GM23338 (cell line): ENCODE measurements around the gene PLA2G6.

ENCODE experiments used
- CREB1 ChIP-seq: fragments of 250-450 bp; sonication (Bioruptor Pico); IDR thresholded peaks from 2 replicates; pipeline ENCODE4 v1.5.0; 2020; ENCODE audit warnings: low read depth, mild to moderate bottlenecking, moderate library complexity
- EZH2 ChIP-seq: fragments of 200-600 bp; sonication (generic); IDR thresholded peaks from one replicate; pipeline ENCODE4 v1.8.0; 2017; ENCODE audit warnings: antibody characterized with exemption, mild to moderate bottlenecking, low read depth; ENCODE audit not compliant: unreplicated experiment
- EZH2phosphoT487 ChIP-seq: fragments of 200-600 bp; sonication (generic); IDR thresholded peaks from one replicate; pipeline ENCODE4 v1.8.1; 2018; ENCODE audit warnings: antibody characterized with exemption; ENCODE audit not compliant: unreplicated experiment
- JUNB ChIP-seq: IDR thresholded peaks from one replicate; pipeline ENCODE4 v1.6.1; 2016; ENCODE audit warnings: antibody characterized with exemption; ENCODE audit not compliant: unreplicated experiment
- NANOG ChIP-seq: IDR thresholded peaks from 2 replicates; pipeline ENCODE4 v1.6.1; 2016; ENCODE audit warnings: antibody characterized with exemption, borderline replicate concordance
- POLR2AphosphoS5 ChIP-seq: IDR thresholded peaks from 2 replicates; pipeline ENCODE4 v1.6.1; 2016; ENCODE audit warnings: antibody characterized with exemption, low read depth
- STAT1 ChIP-seq: IDR thresholded peaks from one replicate; pipeline ENCODE4 v1.6.1; 2016; ENCODE audit warnings: antibody characterized with exemption; ENCODE audit not compliant: unreplicated experiment
- ZNF114 ChIP-seq: fragments of 250-450 bp; sonication (Bioruptor Pico); IDR thresholded peaks from 2 replicates; pipeline ENCODE4 v1.5.0; 2020; ENCODE audit warnings: mild to moderate bottlenecking, moderate library complexity
- ZNF331 ChIP-seq: fragments of 250-450 bp; sonication (Bioruptor Pico); IDR thresholded peaks from 2 replicates; pipeline ENCODE4 v1.5.0; 2020; ENCODE audit warnings: low read depth, mild to moderate bottlenecking, moderate library complexity
- TF ChIP-seq, protein P1 (sequence below), 2 experiments: fragments of 200-600 bp in 1 of 2; sonication (generic) in 1 of 2; conservative IDR thresholded peaks; 2 replicates each; pipeline versions ENCODE4 v1.5.1 to v1.6.1; 2016 to 2017; ENCODE audit warnings: antibody characterized with exemption in 2 of 2, low read depth in 2 of 2, mild to moderate bottlenecking in 2 of 2, moderate library complexity in 1 of 2
- TF ChIP-seq, protein P2 (sequence below): IDR thresholded peaks from 2 replicates; pipeline ENCODE4 v1.6.1; 2016; ENCODE audit warnings: antibody characterized with exemption
- TF ChIP-seq, protein P3 (sequence below): IDR thresholded peaks from one replicate; pipeline ENCODE4 v1.6.1; 2018; ENCODE audit warnings: antibody characterized with exemption; ENCODE audit not compliant: unreplicated experiment
- TF ChIP-seq, protein P4 (sequence below): fragments of 250-450 bp; sonication (Bioruptor Pico); IDR thresholded peaks from 2 replicates; pipeline ENCODE4 v1.5.0; 2020; ENCODE audit warnings: mild to moderate bottlenecking, moderate library complexity

DNA sequence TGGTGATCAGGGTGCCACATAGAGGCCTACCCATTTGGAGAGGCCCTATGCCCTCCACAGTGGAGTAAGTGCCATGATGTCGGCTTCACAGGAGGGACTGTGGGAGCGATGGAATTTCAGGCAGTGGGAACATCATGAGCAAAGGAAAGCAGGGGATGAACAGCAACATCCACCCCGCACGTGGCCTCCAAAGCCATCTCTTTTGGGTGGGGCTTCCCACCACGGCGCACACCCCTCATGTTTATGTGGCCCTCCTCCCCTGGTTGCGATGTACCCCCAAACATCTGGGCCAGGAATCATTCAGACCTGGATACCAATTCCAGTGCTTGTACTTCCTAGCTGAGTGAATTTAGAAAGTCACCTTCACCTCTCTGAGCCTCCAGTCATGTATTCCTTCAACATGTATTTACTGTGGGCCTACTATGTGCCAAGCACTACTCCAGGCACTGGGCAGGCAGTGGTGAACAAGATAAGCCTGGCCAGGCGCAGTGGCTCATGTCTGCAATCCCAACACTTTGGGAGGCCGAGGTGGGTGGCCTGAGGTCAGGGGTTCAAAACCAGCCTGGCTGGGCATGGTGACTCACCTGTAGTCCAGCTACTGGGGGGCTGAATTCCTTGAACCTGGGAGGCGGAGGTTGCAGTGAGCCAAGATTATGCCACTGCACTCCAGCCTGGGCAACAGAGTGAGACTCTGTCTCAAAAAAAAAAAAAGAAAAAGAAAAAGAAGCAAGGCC is 18.4 kb upstream of the PLA2G6 start:
- TF ChIP-seq, protein P1, sequence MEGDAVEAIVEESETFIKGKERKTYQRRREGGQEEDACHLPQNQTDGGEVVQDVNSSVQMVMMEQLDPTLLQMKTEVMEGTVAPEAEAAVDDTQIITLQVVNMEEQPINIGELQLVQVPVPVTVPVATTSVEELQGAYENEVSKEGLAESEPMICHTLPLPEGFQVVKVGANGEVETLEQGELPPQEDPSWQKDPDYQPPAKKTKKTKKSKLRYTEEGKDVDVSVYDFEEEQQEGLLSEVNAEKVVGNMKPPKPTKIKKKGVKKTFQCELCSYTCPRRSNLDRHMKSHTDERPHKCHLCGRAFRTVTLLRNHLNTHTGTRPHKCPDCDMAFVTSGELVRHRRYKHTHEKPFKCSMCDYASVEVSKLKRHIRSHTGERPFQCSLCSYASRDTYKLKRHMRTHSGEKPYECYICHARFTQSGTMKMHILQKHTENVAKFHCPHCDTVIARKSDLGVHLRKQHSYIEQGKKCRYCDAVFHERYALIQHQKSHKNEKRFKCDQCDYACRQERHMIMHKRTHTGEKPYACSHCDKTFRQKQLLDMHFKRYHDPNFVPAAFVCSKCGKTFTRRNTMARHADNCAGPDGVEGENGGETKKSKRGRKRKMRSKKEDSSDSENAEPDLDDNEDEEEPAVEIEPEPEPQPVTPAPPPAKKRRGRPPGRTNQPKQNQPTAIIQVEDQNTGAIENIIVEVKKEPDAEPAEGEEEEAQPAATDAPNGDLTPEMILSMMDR (conservative IDR thresholded peaks at IDR 0.05; ENCODE audit: low read depth in 2 of 2), result no peak
- TF ChIP-seq EZH2, result no peak
- no peak for TF ChIP-seq EZH2phosphoT487
- TF ChIP-seq, protein P2, sequence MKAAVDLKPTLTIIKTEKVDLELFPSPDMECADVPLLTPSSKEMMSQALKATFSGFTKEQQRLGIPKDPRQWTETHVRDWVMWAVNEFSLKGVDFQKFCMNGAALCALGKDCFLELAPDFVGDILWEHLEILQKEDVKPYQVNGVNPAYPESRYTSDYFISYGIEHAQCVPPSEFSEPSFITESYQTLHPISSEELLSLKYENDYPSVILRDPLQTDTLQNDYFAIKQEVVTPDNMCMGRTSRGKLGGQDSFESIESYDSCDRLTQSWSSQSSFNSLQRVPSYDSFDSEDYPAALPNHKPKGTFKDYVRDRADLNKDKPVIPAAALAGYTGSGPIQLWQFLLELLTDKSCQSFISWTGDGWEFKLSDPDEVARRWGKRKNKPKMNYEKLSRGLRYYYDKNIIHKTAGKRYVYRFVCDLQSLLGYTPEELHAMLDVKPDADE, result no peak
- TF ChIP-seq, protein P3, sequence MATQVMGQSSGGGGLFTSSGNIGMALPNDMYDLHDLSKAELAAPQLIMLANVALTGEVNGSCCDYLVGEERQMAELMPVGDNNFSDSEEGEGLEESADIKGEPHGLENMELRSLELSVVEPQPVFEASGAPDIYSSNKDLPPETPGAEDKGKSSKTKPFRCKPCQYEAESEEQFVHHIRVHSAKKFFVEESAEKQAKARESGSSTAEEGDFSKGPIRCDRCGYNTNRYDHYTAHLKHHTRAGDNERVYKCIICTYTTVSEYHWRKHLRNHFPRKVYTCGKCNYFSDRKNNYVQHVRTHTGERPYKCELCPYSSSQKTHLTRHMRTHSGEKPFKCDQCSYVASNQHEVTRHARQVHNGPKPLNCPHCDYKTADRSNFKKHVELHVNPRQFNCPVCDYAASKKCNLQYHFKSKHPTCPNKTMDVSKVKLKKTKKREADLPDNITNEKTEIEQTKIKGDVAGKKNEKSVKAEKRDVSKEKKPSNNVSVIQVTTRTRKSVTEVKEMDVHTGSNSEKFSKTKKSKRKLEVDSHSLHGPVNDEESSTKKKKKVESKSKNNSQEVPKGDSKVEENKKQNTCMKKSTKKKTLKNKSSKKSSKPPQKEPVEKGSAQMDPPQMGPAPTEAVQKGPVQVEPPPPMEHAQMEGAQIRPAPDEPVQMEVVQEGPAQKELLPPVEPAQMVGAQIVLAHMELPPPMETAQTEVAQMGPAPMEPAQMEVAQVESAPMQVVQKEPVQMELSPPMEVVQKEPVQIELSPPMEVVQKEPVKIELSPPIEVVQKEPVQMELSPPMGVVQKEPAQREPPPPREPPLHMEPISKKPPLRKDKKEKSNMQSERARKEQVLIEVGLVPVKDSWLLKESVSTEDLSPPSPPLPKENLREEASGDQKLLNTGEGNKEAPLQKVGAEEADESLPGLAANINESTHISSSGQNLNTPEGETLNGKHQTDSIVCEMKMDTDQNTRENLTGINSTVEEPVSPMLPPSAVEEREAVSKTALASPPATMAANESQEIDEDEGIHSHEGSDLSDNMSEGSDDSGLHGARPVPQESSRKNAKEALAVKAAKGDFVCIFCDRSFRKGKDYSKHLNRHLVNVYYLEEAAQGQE, result no peak
- TF ChIP-seq POLR2AphosphoS5, result no peak
- TF ChIP-seq JUNB, result no peak
- no peak for TF ChIP-seq CREB1 (CRISPR knock-in tag)
- TF ChIP-seq ZNF114 (CRISPR knock-in tag), result no peak
- TF ChIP-seq, protein P4, sequence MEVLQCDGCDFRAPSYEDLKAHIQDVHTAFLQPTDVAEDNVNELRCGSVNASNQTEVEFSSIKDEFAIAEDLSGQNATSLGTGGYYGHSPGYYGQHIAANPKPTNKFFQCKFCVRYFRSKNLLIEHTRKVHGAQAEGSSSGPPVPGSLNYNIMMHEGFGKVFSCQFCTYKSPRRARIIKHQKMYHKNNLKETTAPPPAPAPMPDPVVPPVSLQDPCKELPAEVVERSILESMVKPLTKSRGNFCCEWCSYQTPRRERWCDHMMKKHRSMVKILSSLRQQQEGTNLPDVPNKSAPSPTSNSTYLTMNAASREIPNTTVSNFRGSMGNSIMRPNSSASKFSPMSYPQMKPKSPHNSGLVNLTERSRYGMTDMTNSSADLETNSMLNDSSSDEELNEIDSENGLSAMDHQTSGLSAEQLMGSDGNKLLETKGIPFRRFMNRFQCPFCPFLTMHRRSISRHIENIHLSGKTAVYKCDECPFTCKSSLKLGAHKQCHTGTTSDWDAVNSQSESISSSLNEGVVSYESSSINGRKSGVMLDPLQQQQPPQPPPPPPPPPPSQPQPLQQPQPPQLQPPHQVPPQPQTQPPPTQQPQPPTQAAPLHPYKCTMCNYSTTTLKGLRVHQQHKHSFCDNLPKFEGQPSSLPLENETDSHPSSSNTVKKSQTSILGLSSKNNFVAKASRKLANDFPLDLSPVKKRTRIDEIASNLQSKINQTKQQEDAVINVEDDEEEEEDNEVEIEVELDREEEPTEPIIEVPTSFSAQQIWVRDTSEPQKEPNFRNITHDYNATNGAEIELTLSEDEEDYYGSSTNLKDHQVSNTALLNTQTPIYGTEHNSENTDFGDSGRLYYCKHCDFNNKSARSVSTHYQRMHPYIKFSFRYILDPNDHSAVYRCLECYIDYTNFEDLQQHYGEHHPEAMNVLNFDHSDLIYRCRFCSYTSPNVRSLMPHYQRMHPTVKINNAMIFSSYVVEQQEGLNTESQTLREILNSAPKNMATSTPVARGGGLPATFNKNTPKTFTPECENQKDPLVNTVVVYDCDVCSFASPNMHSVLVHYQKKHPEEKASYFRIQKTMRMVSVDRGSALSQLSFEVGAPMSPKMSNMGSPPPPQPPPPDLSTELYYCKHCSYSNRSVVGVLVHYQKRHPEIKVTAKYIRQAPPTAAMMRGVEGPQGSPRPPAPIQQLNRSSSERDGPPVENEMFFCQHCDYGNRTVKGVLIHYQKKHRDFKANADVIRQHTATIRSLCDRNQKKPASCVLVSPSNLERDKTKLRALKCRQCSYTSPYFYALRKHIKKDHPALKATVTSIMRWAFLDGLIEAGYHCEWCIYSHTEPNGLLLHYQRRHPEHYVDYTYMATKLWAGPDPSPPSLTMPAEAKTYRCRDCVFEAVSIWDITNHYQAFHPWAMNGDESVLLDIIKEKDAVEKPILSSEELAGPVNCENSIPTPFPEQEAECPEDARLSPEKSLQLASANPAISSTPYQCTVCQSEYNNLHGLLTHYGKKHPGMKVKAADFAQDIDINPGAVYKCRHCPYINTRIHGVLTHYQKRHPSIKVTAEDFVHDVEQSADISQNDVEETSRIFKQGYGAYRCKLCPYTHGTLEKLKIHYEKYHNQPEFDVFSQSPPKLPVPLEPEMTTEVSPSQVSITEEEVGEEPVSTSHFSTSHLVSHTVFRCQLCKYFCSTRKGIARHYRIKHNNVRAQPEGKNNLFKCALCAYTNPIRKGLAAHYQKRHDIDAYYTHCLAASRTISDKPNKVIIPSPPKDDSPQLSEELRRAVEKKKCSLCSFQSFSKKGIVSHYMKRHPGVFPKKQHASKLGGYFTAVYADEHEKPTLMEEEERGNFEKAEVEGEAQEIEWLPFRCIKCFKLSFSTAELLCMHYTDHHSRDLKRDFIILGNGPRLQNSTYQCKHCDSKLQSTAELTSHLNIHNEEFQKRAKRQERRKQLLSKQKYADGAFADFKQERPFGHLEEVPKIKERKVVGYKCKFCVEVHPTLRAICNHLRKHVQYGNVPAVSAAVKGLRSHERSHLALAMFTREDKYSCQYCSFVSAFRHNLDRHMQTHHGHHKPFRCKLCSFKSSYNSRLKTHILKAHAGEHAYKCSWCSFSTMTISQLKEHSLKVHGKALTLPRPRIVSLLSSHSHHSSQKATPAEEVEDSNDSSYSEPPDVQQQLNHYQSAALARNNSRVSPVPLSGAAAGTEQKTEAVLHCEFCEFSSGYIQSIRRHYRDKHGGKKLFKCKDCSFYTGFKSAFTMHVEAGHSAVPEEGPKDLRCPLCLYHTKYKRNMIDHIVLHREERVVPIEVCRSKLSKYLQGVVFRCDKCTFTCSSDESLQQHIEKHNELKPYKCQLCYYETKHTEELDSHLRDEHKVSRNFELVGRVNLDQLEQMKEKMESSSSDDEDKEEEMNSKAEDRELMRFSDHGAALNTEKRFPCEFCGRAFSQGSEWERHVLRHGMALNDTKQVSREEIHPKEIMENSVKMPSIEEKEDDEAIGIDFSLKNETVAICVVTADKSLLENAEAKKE, result no peak
- no peak for TF ChIP-seq STAT1
- TF ChIP-seq ZNF331 (CRISPR knock-in tag), result no peak
- TF ChIP-seq NANOG, result no peak
